ENCODE measurements around the gene SYT12.
"Not testable (repeated sequence)": the region's sequence is repeated elsewhere in the genome, so short reads cannot be mapped to it uniquely, and the experiment has no call there.

Gene SYT12

DNA sequence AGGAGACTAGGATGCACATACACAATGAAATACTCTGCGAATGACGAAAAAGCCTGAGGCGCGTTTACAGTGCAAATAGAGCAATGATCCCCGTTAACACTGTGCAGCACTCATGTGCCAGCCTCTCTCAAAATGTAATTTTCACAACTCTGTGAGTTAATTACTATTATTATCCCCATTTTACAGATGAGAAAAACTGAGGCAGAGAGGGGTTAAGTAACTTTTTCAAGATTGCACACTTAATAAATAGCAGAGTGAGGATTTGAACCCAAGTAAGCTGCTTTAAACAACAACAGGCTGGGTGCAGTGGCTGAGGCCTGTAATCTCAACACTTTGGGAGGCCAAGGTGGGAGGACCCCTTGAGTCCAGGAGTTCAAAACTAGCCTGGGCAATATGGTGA is 21.6 kb upstream of the SYT12 start:
- TF ChIP-seq, protein P1, sequence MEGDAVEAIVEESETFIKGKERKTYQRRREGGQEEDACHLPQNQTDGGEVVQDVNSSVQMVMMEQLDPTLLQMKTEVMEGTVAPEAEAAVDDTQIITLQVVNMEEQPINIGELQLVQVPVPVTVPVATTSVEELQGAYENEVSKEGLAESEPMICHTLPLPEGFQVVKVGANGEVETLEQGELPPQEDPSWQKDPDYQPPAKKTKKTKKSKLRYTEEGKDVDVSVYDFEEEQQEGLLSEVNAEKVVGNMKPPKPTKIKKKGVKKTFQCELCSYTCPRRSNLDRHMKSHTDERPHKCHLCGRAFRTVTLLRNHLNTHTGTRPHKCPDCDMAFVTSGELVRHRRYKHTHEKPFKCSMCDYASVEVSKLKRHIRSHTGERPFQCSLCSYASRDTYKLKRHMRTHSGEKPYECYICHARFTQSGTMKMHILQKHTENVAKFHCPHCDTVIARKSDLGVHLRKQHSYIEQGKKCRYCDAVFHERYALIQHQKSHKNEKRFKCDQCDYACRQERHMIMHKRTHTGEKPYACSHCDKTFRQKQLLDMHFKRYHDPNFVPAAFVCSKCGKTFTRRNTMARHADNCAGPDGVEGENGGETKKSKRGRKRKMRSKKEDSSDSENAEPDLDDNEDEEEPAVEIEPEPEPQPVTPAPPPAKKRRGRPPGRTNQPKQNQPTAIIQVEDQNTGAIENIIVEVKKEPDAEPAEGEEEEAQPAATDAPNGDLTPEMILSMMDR (IDR thresholded peaks at IDR 0.05; ENCODE audit: low read length): no peak
- TF ChIP-seq EZH2 (IDR thresholded peaks at IDR 0.05; ENCODE audit: borderline replicate concordance, low read length): no peak
- no peak overlapping the region for H2AFZ ChIP-seq (ENCODE audit: low read length)
- no peaks in the 10 kb centered on the region for H3K36me3 ChIP-seq (ENCODE audit: insufficient read depth, low read length)
- no peaks in the 10 kb centered on the region for H4K20me1 ChIP-seq (ENCODE audit: insufficient read depth, low read length)
- no peaks in the 10 kb centered on the region for H3K79me2 ChIP-seq (ENCODE audit: insufficient read depth, low read length)
- H3F3A ChIP-seq (ENCODE audit: insufficient read depth, low read length): no peaks in the 10 kb centered on the region
- no peak overlapping the region for H3K27ac ChIP-seq (ENCODE audit: low read depth, low read length, poor library complexity, severe bottlenecking)
- H3K4me2 ChIP-seq (ENCODE audit: low read length): no peak overlapping the region
- H3K9me3 ChIP-seq (ENCODE audit: low read length): no peaks in the 10 kb centered on the region
- peaks cover 2% of the 10 kb centered on the region for H3K4me1 ChIP-seq (ENCODE audit: insufficient read depth, low read length, severe bottlenecking)
- no peak overlapping the region for H3K4me3 ChIP-seq (ENCODE audit: low read depth, low read length, poor library complexity, severe bottlenecking)
- H3K9me2 ChIP-seq (ENCODE audit: low read depth, low read length): no peaks in the 10 kb centered on the region
- peaks cover 4% of the 10 kb centered on the region; the same call in 1 of the 2 replicates for H3K27me3 ChIP-seq (ENCODE audit: insufficient read depth, low read length)
- H3K9ac ChIP-seq (ENCODE audit: low read length): no peak overlapping the region

DNA sequence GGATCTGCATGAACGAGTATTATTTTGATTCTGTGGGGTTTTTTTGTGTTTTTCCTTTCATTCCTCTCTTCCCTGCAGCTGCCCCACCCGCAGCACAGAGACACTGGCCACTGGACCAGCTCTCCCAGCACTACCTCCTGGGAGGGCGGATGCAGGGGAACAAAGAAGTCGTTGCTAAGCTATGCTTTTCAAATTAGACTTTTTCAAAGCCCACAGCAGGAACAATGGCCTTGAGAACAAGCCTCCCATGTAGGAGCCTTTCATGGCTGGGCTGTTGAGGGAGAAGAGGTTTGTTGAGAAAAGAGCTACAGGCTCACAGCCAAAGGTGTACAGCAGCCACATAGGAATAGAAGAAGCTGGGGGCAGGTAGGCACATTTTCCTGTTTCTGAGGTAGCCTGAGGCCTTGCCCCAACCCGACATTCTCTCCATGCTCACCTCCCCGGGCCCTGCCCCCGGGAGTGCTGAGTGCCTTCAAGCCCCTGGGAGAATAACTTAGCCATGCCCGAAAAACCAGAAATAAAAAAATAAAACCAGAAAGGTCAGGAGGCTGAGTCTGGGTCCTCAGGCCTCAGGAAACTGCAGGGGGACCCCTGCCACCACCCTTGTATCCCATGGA is 20.5 kb upstream of the SYT12 start:
- Histone ChIP-seq H3K27me3 (ENCODE audit: insufficient read depth, low read length) (peaks cover 4% of the 10 kb centered on the region; the same call in 1 of the 2 replicates), H3K9me2 (ENCODE audit: low read depth, low read length) (no peaks in the 10 kb centered on the region), H3K27ac (ENCODE audit: low read depth, low read length, poor library complexity, severe bottlenecking) (no peak overlapping the region), H3K79me2 (ENCODE audit: insufficient read depth, low read length) (no peaks in the 10 kb centered on the region), H2AFZ (ENCODE audit: low read length) (no peak overlapping the region), H4K20me1 (ENCODE audit: insufficient read depth, low read length) (no peaks in the 10 kb centered on the region), H3K4me2 (ENCODE audit: low read length) (no peak overlapping the region), H3K9ac (ENCODE audit: low read length) (no peak overlapping the region), H3K9me3 (ENCODE audit: low read length) (no peaks in the 10 kb centered on the region), H3K4me1 (ENCODE audit: insufficient read depth, low read length, severe bottlenecking) (peaks cover 9% of the 10 kb centered on the region), H3K4me3 (ENCODE audit: low read depth, low read length, poor library complexity, severe bottlenecking) (no peak overlapping the region), H3K36me3 (ENCODE audit: insufficient read depth, low read length) (no peaks in the 10 kb centered on the region; the same call in 1 of the 2 replicates), H3F3A (ENCODE audit: insufficient read depth, low read length) (no peaks in the 10 kb centered on the region)
- TF ChIP-seq, protein P1 (IDR thresholded peaks at IDR 0.05; ENCODE audit: low read length): no peak
- no peak for TF ChIP-seq EZH2 (IDR thresholded peaks at IDR 0.05; ENCODE audit: borderline replicate concordance, low read length)

DNA sequence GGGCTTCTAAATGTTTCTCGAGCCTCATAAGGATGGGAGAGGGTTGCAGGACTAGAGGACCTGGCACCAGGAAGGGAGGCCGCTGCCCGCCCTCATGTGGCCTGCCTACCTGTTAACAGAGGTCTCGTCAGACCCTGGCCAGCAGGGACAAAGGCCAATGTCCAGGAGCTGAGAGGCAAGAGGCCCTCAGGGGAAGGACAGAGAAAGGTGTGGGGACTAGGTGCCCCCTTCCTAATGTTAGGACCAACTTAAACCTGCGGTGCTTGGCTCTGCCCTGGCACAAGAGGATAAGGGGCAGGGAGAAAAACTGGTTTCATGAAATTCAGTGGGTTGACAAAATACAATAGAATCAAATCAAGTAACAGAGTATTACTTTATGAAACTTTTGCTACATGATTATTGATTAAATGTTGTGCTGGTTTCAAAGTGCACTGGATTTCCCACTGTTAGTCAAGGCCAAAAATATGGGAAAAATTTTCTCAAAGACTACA is 20.0 kb upstream of the SYT12 start:
- Histone ChIP-seq H3K9me3 (ENCODE audit: low read length) (no peaks in the 10 kb centered on the region), H4K20me1 (ENCODE audit: insufficient read depth, low read length) (no peaks in the 10 kb centered on the region), H3K9ac (ENCODE audit: low read length) (no peak overlapping the region), H3K79me2 (ENCODE audit: insufficient read depth, low read length) (no peaks in the 10 kb centered on the region), H3K36me3 (ENCODE audit: insufficient read depth, low read length) (no peaks in the 10 kb centered on the region; the same call in 1 of the 2 replicates), H3K4me1 (ENCODE audit: insufficient read depth, low read length, severe bottlenecking) (peaks cover 9% of the 10 kb centered on the region), H3K27me3 (ENCODE audit: insufficient read depth, low read length) (peaks cover 4% of the 10 kb centered on the region; the same call in 1 of the 2 replicates), H3K9me2 (ENCODE audit: low read depth, low read length) (no peaks in the 10 kb centered on the region), H3K4me2 (ENCODE audit: low read length) (no peak overlapping the region), H3K4me3 (ENCODE audit: low read depth, low read length, poor library complexity, severe bottlenecking) (no peak overlapping the region), H3K27ac (ENCODE audit: low read depth, low read length, poor library complexity, severe bottlenecking) (no peak overlapping the region), H2AFZ (ENCODE audit: low read length) (no peak overlapping the region), H3F3A (ENCODE audit: insufficient read depth, low read length) (no peaks in the 10 kb centered on the region)
- TF ChIP-seq, protein P1 (IDR thresholded peaks at IDR 0.05; ENCODE audit: low read length): no peak
- TF ChIP-seq EZH2 (IDR thresholded peaks at IDR 0.05; ENCODE audit: borderline replicate concordance, low read length): no peak

DNA sequence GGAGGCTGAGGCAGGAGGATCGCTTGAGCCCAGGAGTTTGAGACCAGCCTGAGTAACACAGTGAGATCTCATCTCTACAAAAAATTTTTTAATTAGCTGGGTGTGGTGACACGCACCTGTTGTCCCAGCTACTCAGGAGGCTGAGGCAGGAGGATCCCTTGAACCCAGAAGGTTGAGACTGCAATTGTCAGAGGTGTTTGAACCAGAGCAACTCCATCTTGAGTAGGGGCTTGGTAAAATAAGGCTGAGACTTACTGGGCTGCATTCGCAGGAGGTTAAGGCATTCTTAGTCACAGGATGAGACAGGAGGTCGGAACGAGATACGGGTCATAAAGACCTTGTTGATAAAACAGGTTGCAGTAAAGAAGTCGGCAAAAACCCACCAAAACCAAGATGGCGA is 17.7 kb upstream of the SYT12 start:
- H3K36me3 ChIP-seq (ENCODE audit: insufficient read depth, low read length); H3K79me2 ChIP-seq (ENCODE audit: insufficient read depth, low read length); H3F3A ChIP-seq (ENCODE audit: insufficient read depth, low read length); H3K4me3 ChIP-seq (ENCODE audit: low read depth, low read length, poor library complexity, severe bottlenecking); H4K20me1 ChIP-seq (ENCODE audit: insufficient read depth, low read length); H3K9me2 ChIP-seq (ENCODE audit: low read depth, low read length); H3K27me3 ChIP-seq (ENCODE audit: insufficient read depth, low read length); H2AFZ ChIP-seq (ENCODE audit: low read length); H3K4me1 ChIP-seq (ENCODE audit: insufficient read depth, low read length, severe bottlenecking); H3K4me2 ChIP-seq (ENCODE audit: low read length); H3K27ac ChIP-seq (ENCODE audit: low read depth, low read length, poor library complexity, severe bottlenecking); H3K9ac ChIP-seq (ENCODE audit: low read length); H3K9me3 ChIP-seq (ENCODE audit: low read length): not testable (repeated sequence)
